Mesendoderm (in vitro differentiated cells): Measurements from ENCODE around the gene ALKBH4.

Experiments
- DNase-seq: peaks from one replicate; pipeline ENCODE4 v3.0.0; 2013
- H2AK5ac ChIP-seq: 2 replicates; pipeline ENCODE4 v1.6.1; 2013; ENCODE audit warnings: low read length, inconsistent platforms
- H2BK120ac ChIP-seq: 2 replicates; pipeline ENCODE4 v1.6.1; 2013; ENCODE audit warnings: low read depth, mild to moderate bottlenecking, low read length, moderate library complexity, mixed read lengths
- H2BK15ac ChIP-seq: replicated peaks from 2 replicates; pipeline ENCODE4 v1.6.1; 2013; ENCODE audit warnings: low read depth, mild to moderate bottlenecking, moderate library complexity
- H2BK5ac ChIP-seq: 2 replicates; pipeline ENCODE4 v1.6.1; 2013; ENCODE audit warnings: low read length, inconsistent platforms
- H3K18ac ChIP-seq: 2 replicates; pipeline ENCODE4 v1.6.1; 2013; ENCODE audit warnings: mild to moderate bottlenecking, low read length, mixed read lengths
- H3K23ac ChIP-seq: one replicate; pipeline ENCODE4 v1.6.1; 2013; ENCODE audit warnings: low read length
- H3K27ac ChIP-seq: 2 replicates; pipeline ENCODE4 v1.5.1; 2013; ENCODE audit warnings: low read depth, mild to moderate bottlenecking, inconsistent platforms, low read length, moderate library complexity
- H3K27me3 ChIP-seq: 2 replicates; pipeline ENCODE4 v1.6.1; 2013; ENCODE audit warnings: low read length, control low read depth, mild to moderate bottlenecking, inconsistent platforms; ENCODE audit not compliant: insufficient read depth, poor library complexity
- H3K36me3 ChIP-seq: 2 replicates; pipeline ENCODE4 v1.6.1; 2013; ENCODE audit warnings: low read length, inconsistent platforms; ENCODE audit not compliant: control insufficient read depth, insufficient read depth
- H3K4ac ChIP-seq: one replicate; pipeline ENCODE4 v1.6.1; 2013; ENCODE audit warnings: low read depth, mild to moderate bottlenecking, low read length, moderate library complexity
- H3K4me1 ChIP-seq: 2 replicates; pipeline ENCODE4 v1.6.1; 2013; ENCODE audit warnings: low read depth, low read length, inconsistent platforms; ENCODE audit not compliant: control insufficient read depth
- H3K4me2 ChIP-seq: 2 replicates; pipeline ENCODE4 v1.6.1; 2013; ENCODE audit warnings: low read length
- H3K4me3 ChIP-seq: 2 replicates; pipeline ENCODE4 v1.5.1; 2013; ENCODE audit warnings: mild to moderate bottlenecking, low read length
- H3K56ac ChIP-seq: one replicate; pipeline ENCODE4 v1.6.1; 2013; ENCODE audit warnings: low read length
- H3K79me1 ChIP-seq: 2 replicates; pipeline ENCODE4 v1.6.1; 2013; ENCODE audit warnings: low read length, inconsistent platforms
- H3K79me2 ChIP-seq: 2 replicates; pipeline ENCODE4 v1.6.1; 2013; ENCODE audit warnings: mild to moderate bottlenecking, low read length; ENCODE audit not compliant: control insufficient read depth, insufficient read depth
- H3K9ac ChIP-seq: 2 replicates; pipeline ENCODE4 v1.6.1; 2013; ENCODE audit warnings: low read length, inconsistent platforms
- H4K5ac ChIP-seq: one replicate; pipeline ENCODE4 v1.6.1; 2013; ENCODE audit warnings: low read length
- H4K8ac ChIP-seq: one replicate; pipeline ENCODE4 v1.6.1; 2013; ENCODE audit warnings: low read depth, mild to moderate bottlenecking, control low read depth, low read length, moderate library complexity
- WGBS: extraction: QIAGEN DNeasy Blood & Tissue Kit; methylation state at CpG from one replicate; pipeline ENCODE4 v1.1.7; 2013; ENCODE audit warnings: low lambda C conversion rate, missing lambda C conversion rate; ENCODE audit not compliant: insufficient coverage; ENCODE audit errors: extremely low coverage; 5-methylcytosine and 5-hydroxymethylcytosine counted together

The ALKBH4 gene

DNA sequence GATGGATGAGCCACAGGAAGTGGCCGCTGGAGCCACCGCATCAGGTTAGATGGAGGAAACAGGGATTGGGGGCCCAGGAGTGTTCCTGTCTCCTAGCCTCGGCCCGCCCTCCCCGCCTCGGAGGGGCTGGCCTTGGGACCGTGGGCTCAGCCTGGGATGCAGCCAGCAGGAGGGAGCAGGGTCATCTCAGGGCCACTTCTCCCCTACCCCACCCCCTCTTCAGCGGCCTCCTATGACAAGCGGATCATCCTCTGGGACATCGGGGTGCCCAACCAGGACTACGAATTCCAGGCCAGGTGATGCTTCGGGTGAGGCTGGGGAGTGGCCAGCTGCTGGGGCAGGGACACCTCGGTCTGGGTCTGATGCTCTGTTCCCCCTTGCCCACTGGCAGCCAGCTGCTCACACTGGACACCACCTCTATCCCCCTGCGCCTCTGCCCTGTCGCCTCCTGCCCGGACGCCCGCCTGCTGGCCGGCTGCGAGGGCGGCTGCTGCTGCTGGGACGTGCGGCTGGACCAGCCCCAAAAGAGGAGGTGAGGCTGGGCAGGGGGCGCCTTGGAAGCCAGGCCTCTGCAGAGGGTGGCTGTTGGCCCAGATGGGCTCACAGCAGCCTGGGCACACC is 4.8 kb upstream of the ALKBH4 start:
- Histone ChIP-seq H2AK5ac (no peak overlapping the region), H4K5ac (no peak overlapping the region), H3K23ac (no peak overlapping the region), H3K36me3 (peaks cover 5% of the 10 kb centered on the region), H3K79me2 (no peaks in the 10 kb centered on the region), H3K4me1 (no peaks in the 10 kb centered on the region), H3K18ac (no peak overlapping the region), H4K8ac (no peak overlapping the region), H3K27ac (no peak overlapping the region), H3K4me3 (no peak overlapping the region), H2BK5ac (no peak overlapping the region), H3K4me2 (no peak overlapping the region), H3K4ac (no peak overlapping the region), H3K56ac (no peak overlapping the region), H2BK120ac (no peak overlapping the region), H2BK15ac (no peak overlapping the region), H3K9ac (no peak overlapping the region), H3K27me3 (no peaks in the 10 kb centered on the region), H3K79me1 (peaks cover 3% of the 10 kb centered on the region)
- DNase-seq, result no peak
- WGBS, result no CpG with 5 or more reads among the region's 24 CpGs

DNA sequence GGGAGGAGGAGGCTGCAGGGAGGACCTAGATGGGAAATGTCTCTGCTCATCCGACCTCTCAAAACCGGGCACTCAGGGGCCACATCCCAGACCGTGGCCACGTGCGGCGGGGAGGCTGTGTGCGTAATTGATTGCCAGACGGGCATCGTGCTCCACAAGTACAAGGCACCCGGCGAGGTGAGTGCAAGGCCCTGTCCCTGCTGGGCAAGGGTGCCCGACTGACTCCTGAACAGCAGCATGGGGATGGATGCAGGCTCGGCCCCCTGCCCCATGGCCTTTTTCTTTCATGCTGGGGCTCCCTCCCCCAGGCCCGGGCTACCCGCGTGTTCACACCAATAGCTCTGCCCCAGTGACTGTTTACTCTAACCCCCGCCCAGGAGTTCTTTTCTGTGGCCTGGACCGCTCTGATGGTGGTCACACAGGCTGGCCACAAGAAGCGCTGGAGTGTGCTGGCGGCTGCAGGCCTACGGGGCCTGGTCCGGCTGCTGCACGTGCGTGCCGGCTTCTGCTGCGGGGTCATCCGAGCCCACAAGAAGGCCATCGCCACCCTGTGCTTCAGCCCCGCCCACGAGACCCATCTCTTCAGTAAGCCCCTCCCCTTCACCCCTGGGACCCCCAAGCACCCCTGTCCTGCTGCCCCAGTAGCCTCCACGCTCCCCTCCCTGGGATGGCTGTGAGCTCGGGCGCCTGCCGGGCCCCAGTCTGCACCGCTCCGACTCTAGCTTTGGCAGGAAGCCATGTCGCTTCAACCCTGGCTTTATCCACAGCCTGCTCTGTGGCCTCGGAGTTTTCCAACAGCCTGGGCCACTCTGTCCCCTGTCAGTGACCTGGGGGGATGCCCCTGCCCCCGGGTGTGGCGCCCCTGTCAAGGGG is 4.1 kb upstream of the ALKBH4 start:
- Histone ChIP-seq H3K4ac (no peak overlapping the region), H2BK120ac (no peak overlapping the region), H4K5ac (no peak overlapping the region), H3K4me3 (no peak overlapping the region), H3K27me3 (no peaks in the 10 kb centered on the region), H3K18ac (no peak overlapping the region), H3K4me2 (no peak overlapping the region), H3K36me3 (peaks cover 5% of the 10 kb centered on the region), H3K27ac (no peak overlapping the region), H4K8ac (no peak overlapping the region), H2AK5ac (no peak overlapping the region), H2BK5ac (no peak overlapping the region), H2BK15ac (no peak overlapping the region), H3K23ac (no peak overlapping the region), H3K56ac (no peak overlapping the region), H3K79me1 (peaks cover 9% of the 10 kb centered on the region), H3K4me1 (no peaks in the 10 kb centered on the region), H3K79me2 (peaks cover 5% of the 10 kb centered on the region), H3K9ac (no peak overlapping the region)
- WGBS, result no CpG with 5 or more reads among the region's 40 CpGs
- no peak for DNase-seq

DNA sequence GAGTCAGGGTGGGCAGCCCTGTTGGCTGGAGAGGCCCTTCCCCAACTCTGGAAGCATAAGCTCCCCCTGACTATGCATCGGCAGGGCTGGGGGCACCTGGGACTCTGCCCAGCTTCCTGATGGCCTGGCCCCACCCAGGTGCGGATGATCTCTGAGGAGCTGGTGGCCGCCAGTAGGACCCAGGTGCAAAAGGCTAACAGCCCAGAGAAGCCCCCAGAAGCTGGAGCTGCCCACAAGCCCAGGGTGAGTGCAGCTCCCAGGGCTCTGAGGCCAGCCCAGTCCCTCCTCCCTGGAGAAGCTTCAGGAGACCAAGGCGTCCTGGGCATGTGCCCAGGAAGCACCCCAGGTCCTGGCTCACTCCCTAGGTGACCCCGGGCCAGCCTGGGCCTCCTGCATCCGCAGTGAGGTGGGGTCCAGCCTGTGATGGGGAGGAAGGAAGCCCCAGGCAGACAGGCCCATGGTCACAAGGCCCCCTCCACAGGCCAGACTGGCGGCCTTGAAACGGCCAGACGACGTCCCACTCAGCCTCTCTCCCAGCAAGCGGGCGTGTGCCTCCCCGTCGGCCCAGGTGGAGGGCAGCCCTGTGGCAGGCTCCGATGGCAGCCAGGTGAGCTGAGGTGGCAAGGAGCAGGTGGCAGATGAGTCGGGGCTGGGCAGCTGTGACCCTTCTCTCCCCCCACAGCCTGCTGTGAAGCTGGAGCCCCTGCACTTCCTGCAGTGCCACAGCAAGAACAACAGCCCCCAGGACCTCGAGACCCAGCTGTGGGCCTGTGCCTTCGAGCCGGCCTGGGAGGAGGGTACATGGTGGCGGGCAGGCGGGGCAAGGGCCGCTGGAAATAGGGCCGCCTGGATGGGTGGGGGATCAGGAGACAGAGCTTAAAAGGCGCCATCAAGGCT is 3.2 kb upstream of the ALKBH4 start:
- WGBS, result no CpG with 5 or more reads among the region's 24 CpGs
- H3K4me3 ChIP-seq, result no peak overlapping the region
- no peak overlapping the region for H3K4me2 ChIP-seq
- H2BK5ac ChIP-seq, result no peak overlapping the region
- H3K4ac ChIP-seq, result no peak overlapping the region
- no peak overlapping the region for H2BK120ac ChIP-seq
- H3K9ac ChIP-seq, result no peak overlapping the region
- H3K18ac ChIP-seq, result no peak overlapping the region
- H3K4me1 ChIP-seq, result no peaks in the 10 kb centered on the region
- H3K27ac ChIP-seq, result no peak overlapping the region
- no peak overlapping the region for H3K56ac ChIP-seq
- no peaks in the 10 kb centered on the region for H3K27me3 ChIP-seq
- H3K23ac ChIP-seq, result no peak overlapping the region
- no peak overlapping the region for H2BK15ac ChIP-seq
- H2AK5ac ChIP-seq, result no peak overlapping the region
- H4K5ac ChIP-seq, result no peak overlapping the region
- DNase-seq, result no peak
- H3K79me2 ChIP-seq, result peaks cover 5% of the 10 kb centered on the region
- peaks cover 5% of the 10 kb centered on the region for H3K36me3 ChIP-seq
- no peak overlapping the region for H4K8ac ChIP-seq
- H3K79me1 ChIP-seq, result peaks cover 12% of the 10 kb centered on the region

DNA sequence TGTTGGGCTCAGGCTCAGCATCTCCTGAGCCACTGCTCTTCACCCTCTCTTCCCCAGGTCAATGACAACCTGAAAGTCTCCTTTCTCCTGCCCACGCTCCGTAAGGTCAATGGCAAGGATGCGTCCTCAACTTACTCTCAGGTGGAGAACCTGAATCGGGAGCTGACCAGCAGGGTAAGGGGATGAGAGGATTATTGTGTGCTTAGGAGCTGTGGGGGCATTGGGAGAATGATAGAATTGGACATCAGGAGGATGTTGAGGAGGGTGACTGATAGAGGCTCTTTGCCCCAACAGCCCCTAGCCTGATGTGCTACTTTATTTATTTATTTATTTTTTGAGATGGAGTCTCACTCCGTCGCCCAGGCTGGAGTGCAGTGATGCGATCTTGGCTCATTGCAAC is 1.4 kb upstream of the ALKBH4 start:
- Histone ChIP-seq H3K18ac (no peak overlapping the region), H3K4me3 (no peak overlapping the region)
- WGBS, result no CpG with 5 or more reads among the region's 7 CpGs

DNA sequence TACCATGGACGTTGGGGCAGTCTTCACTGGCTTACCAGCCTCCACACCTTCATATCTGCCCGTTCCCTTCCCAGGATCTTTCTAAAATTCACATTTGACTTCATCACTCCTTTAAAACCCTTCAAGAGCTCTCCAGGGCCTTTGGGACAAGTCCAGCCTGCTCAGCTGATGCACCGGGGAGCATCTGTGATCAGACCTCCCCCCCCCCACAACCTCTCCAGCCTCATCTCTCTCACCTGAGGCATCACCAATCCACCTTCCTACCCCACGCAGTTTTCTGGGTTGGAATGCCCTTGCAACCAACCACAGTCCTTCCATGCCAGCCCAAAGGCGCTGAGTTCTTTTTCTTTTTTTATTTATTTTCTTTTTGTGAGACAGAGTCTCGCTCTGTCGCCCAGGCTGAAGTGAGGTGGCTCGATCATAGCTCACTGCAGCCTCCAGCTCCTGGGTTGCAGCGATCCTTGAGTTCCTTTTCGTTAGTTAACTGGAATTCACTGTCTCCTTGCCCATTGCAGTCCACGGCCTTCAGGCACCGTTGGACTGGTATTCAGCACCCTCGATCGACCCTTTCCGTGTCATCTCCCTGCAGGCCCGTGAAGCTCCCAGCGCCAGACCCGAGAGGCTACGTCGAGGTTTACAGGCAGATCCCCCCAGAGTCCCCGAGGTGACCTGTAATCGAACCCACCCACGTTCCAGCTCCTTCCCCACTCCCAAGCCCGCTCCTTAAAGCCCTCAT is 654 bp downstream of the ALKBH4 start:
- H3K23ac ChIP-seq, result peak overlapping the region; percentile 80
- H3K4me1 ChIP-seq, result no peaks in the 10 kb centered on the region
- peak overlapping the region; percentile 99 for H3K56ac ChIP-seq
- no peak overlapping the region for H3K4ac ChIP-seq
- H3K4me3 ChIP-seq, result peak overlapping the region; percentile 100
- peaks cover 5% of the 10 kb centered on the region for H3K79me2 ChIP-seq
- no peak overlapping the region for H4K8ac ChIP-seq
- WGBS, result no CpG with 5 or more reads among the region's 24 CpGs
- no peak overlapping the region for H2BK120ac ChIP-seq
- H3K18ac ChIP-seq, result peak overlapping the region; percentile 3
- no peak for DNase-seq
- H2AK5ac ChIP-seq, result peak overlapping the region; percentile 98
- H3K27me3 ChIP-seq, result no peaks in the 10 kb centered on the region
- peaks cover 12% of the 10 kb centered on the region for H3K79me1 ChIP-seq
- no peak overlapping the region for H4K5ac ChIP-seq
- peak overlapping the region; percentile 100 for H3K9ac ChIP-seq
- peaks cover 3% of the 10 kb centered on the region for H3K36me3 ChIP-seq
- peak overlapping the region; percentile 95 for H3K4me2 ChIP-seq
- H2BK5ac ChIP-seq, result peak overlapping the region; percentile 90
- H3K27ac ChIP-seq, result no peak overlapping the region
- no peak overlapping the region for H2BK15ac ChIP-seq

More for the DNA sequence above, 1.4 kb upstream of the ALKBH4 start:
- Histone ChIP-seq H3K9ac (no peak overlapping the region), H4K5ac (no peak overlapping the region), H3K36me3 (no peaks in the 10 kb centered on the region), H3K23ac (no peak overlapping the region), H3K4me2 (no peak overlapping the region), H2BK15ac (no peak overlapping the region), H3K79me1 (peaks cover 12% of the 10 kb centered on the region), H3K27me3 (no peaks in the 10 kb centered on the region), H2AK5ac (no peak overlapping the region), H4K8ac (no peak overlapping the region), H2BK120ac (no peak overlapping the region), H3K4ac (no peak overlapping the region), H3K4me1 (no peaks in the 10 kb centered on the region), H3K56ac (peak overlapping the region; percentile 1), H3K27ac (no peak overlapping the region), H2BK5ac (no peak overlapping the region), H3K79me2 (peaks cover 5% of the 10 kb centered on the region)
- no peak for DNase-seq
